K562 (cell line): Measurements from ENCODE around the gene SERINC5. TPM values are rescaled to one million over a fixed set of nuclear protein-coding genes. Genes with fewer than 3 reads are reported as not detected.

Experiments used
- ATAC-seq: fragments of 200-7000 bp; cut with Tn5 transposase; 3 replicates; pipeline ENCODE4 v1.9.1; 2020; ENCODE audit warnings: moderate library complexity
- BruUV-seq: library from RNA; stranded (reverse); fragments of 400-500 nt; replicated peaks from 2 replicates; lab custom pipeline; 2021; lab: Mats Ljungman, UMichigan
- CTCF ChIA-PET: fragments of 300-600 bp; formaldehyde crosslinking; extraction: SDS; loops from one replicate; lab custom pipeline; 2021; ENCODE audit warnings: low intra/inter-chr PET ratio; lab: Yijun Ruan, JAX
- POLR2A ChIA-PET: fragments of 300-600, 350-650 bp; sonication (Branson Sonifier 250); formaldehyde crosslinking; extraction: SDS; loops from one replicate; lab custom pipeline; 2021; ENCODE audit warnings: antibody characterized with exemption, inconsistent platforms; lab: Yijun Ruan, JAX
- DNase-seq, 4 experiments: peaks; one replicate each; pipeline versions ENCODE4 v3.0.0 to v3.0.0-alpha.2; 2011 to 2018; ENCODE audit warnings: low spot score in 3 of 4, mixed read lengths in 3 of 4; ENCODE audit errors: extremely low read depth in 1 of 4
- FAIRE-seq: peaks from 2 replicates; lab custom pipeline; 2011; peaks lifted over from hg19 to GRCh38; lab: Jason Lieb, UNC
- H2AFZ ChIP-seq: 2 replicates; pipeline ENCODE4 v1.6.0; 2011; ENCODE audit warnings: low read depth, low read length, control low read depth, inconsistent platforms
- H3K27ac ChIP-seq: fragments of 200-600 bp; 3 replicates; pipeline ENCODE4 v1.8.0; 2011; ENCODE audit warnings: low read depth, mild to moderate bottlenecking, control low read depth, inconsistent platforms, low read length, moderate library complexity, mixed read lengths; ENCODE audit errors: extremely low read depth
- H3K27me3 ChIP-seq, 2 experiments: fragments of 300-600 bp in 1 of 2; 2 replicates in 1 of 2; 3 replicates in 1 of 2; pipeline versions ENCODE4 v1.6.0 to v1.8.0; 2011; ENCODE audit warnings: inconsistent platforms in 2 of 2, low read length in 2 of 2, mild to moderate bottlenecking in 1 of 2, mixed read lengths in 1 of 2, moderate library complexity in 1 of 2; ENCODE audit not compliant: control insufficient read depth in 2 of 2, insufficient read depth in 2 of 2
- H3K36me3 ChIP-seq: fragments of 300-600 bp; 3 replicates; pipeline ENCODE4 v1.8.0; 2011; ENCODE audit warnings: mild to moderate bottlenecking, low read length, inconsistent platforms; ENCODE audit not compliant: control insufficient read depth, insufficient read depth
- H3K4me1 ChIP-seq, 2 experiments: fragments of 200-600 bp in 1 of 2; replicated peaks in 1 of 2; 2 replicates in 1 of 2; 3 replicates in 1 of 2; pipeline versions ENCODE4 v1.5.1 to v1.8.0; 2011; ENCODE audit warnings: inconsistent platforms in 2 of 2, low read length in 2 of 2, mild to moderate bottlenecking in 1 of 2, mixed read lengths in 1 of 2, moderate library complexity in 1 of 2; ENCODE audit not compliant: control insufficient read depth in 2 of 2, insufficient read depth in 2 of 2
- H3K4me2 ChIP-seq: 2 replicates; pipeline ENCODE4 v1.6.1; 2011; ENCODE audit warnings: low read length, control low read depth, inconsistent platforms, mixed read lengths; ENCODE audit not compliant: insufficient read depth
- H3K4me3 ChIP-seq: fragments of 200-600 bp; sonication (generic), shearing (Covaris generic); 2 replicates; pipeline ENCODE4 v1.5.1; 2016; ENCODE audit warnings: control low read depth, inconsistent platforms
- H3K79me2 ChIP-seq: fragments of 200-600 bp; 3 replicates; pipeline ENCODE4 v1.8.0; 2011; ENCODE audit warnings: low read length, inconsistent platforms; ENCODE audit not compliant: control insufficient read depth, insufficient read depth
- H3K9ac ChIP-seq, 2 experiments: 2 replicates each; pipeline versions ENCODE4 v1.6.0 to v1.6.1; 2011; ENCODE audit warnings: low read depth in 2 of 2, low read length in 2 of 2, control low read depth in 1 of 2, inconsistent platforms in 1 of 2, mild to moderate bottlenecking in 1 of 2, mixed read lengths in 1 of 2; ENCODE audit not compliant: insufficient read depth in 1 of 2
- H3K9me1 ChIP-seq: one replicate; pipeline ENCODE4 v1.6.0; 2011; ENCODE audit warnings: inconsistent platforms, mild to moderate bottlenecking, low read length, moderate library complexity; ENCODE audit not compliant: control insufficient read depth, insufficient read depth
- H3K9me3 ChIP-seq: replicated peaks from 2 replicates; pipeline ENCODE4 v1.5.1; 2011; ENCODE audit warnings: low read depth, low read length, inconsistent platforms; ENCODE audit not compliant: control insufficient read depth, insufficient read depth
- H4K20me1 ChIP-seq: replicated peaks from 2 replicates; pipeline ENCODE4 v1.6.1; 2011; ENCODE audit warnings: low read length, inconsistent platforms, mixed read lengths; ENCODE audit not compliant: control insufficient read depth, insufficient read depth
- BRF1 ChIP-seq: IDR thresholded peaks from 3 replicates; pipeline ENCODE4 v1.6.1; 2011; ENCODE audit warnings: borderline replicate concordance, mild to moderate bottlenecking; ENCODE audit not compliant: insufficient read length; ENCODE audit errors: extremely low read depth
- ESRRA ChIP-seq: fragments of 450-650 bp; IDR thresholded peaks from 2 replicates; pipeline ENCODE4 v1.6.1; 2014; ENCODE audit warnings: low read depth, mild to moderate bottlenecking, moderate library complexity, borderline replicate concordance
- MYNN ChIP-seq, 2 experiments: sonication (generic); formaldehyde crosslinking in 1 of 2; IDR thresholded peaks; 2 replicates each; pipeline versions ENCODE4 v1.5.0 to v1.6.1; 2016 to 2020; ENCODE audit warnings: antibody characterized with exemption in 1 of 2, missing genetic modification reagents in 1 of 2
- POLR2A ChIP-seq: fragments of 450-650 bp; conservative IDR thresholded peaks from 2 replicates; pipeline ENCODE4 v1.6.1; 2016
- TFE3 ChIP-seq: fragments of 450-650 bp; formaldehyde crosslinking; IDR thresholded peaks from 2 replicates; pipeline ENCODE4 v1.4.0; 2020; ENCODE audit warnings: mild to moderate bottlenecking, mixed read lengths
- ZNF512 ChIP-seq: IDR thresholded peaks from 2 replicates; pipeline ENCODE4 v1.6.1; 2016; ENCODE audit warnings: missing genetic modification characterization, missing compliant biosample characterization
- WGBS: fragments of 100-300 bp; shearing (Covaris generic); methylation state at CpG from one replicate; pipeline ENCODE4 v1.1.6; 2016; ENCODE audit warnings: low coverage, mixed read lengths; ENCODE audit not compliant: insufficient coverage; ENCODE audit errors: missing lambda C conversion rate; 5-methylcytosine and 5-hydroxymethylcytosine counted together
- in situ Hi-C: fragments of 300-500 bp; cut with MboI; formaldehyde crosslinking; loops from 4 replicates; pipeline ENCODE4 v1.15.0; 2018; ENCODE audit warnings: inconsistent platforms, mixed read lengths
- intact Hi-C: fragments of 100-400 bp; cut with micrococcal nuclease; formaldehyde crosslinking; loops from 2 replicates; pipeline ENCODE4 v1.14.2; 2022
- polyA plus RNA-seq, 8 experiments: library from polyadenylated mRNA; depleted of rRNA in 4 of 8; stranded (reverse) in 5 of 8; unstranded in 3 of 8; fragments of >200 nt; fragmentation: Nextera tagmentation in 2 of 8; fragmentation: Illumina TruSeq in 1 of 8; extraction: Ambion mirVana in 2 of 8; extraction: Trizol in 1 of 8; gene quantifications; 2 replicates each; pipeline versions ENCODE4 v1.2.1 to v1.2.3, GENCODE V29; 2011 to 2014; ENCODE audit warnings: inconsistent platforms in 1 of 8, missing spikeins in 1 of 8
- total RNA-seq, 7 experiments: library from RNA; depleted of rRNA in 6 of 7; stranded (reverse); fragments of >200 nt in 6 of 7; fragmentation: Illumina TruSeq in 2 of 7; extraction: Trizol in 2 of 7; gene quantifications; 2 replicates each; pipeline versions ENCODE4 v1.2.1 to v1.2.3, GENCODE V29; 2011 to 2021; ENCODE audit warnings: low replicate concordance in 1 of 7

SERINC5 gene
- total and polyA plus RNA-seq, 9 of the 15 experiments (the other 6 are each of a cell fraction or from before 2014, with no cell fraction given): 1.4 to 7.9 (median 3.7) TPM

- Histone ChIP-seq H3K9me1 (no peaks in the 10 kb centered on the region), H2AFZ (no peak overlapping the region), H3K36me3 (no peaks in the 10 kb centered on the region), H3K4me2 (no peak overlapping the region), H3K4me1 (no peaks in the 10 kb centered on the region), H3K4me3 (no peak overlapping the region), H3K27ac (no peak overlapping the region), H3K27me3 (peaks cover 11 to 45% of the 10 kb centered on the region in 2 experiments; a peak in 3 of 5 replicates), H3K9me3 (no peaks in the 10 kb centered on the region), H4K20me1 (no peaks in the 10 kb centered on the region), H3K9ac (no peak overlapping the region), H3K79me2 (no peaks in the 10 kb centered on the region)
- TF ChIP-seq POLR2A (no peak), MYNN (IDR thresholded peaks at IDR 0.05) (no peak), MYNN (CRISPR knock-in tag; IDR thresholded peaks at IDR 0.05) (no peak), ESRRA (0 out of 2 replicates have a peak, but pooled peaks have one; percentile 24)
- FAIRE-seq (no peak), DNase-seq (no peak), ATAC-seq (no peak)
- no TSS peak for BruUV-seq
- in situ Hi-C loops (loop anchor here (25.0 kb wide), 1 partner anchor 1081 kb away; no protein-coding TSS in a partner anchor), intact Hi-C loops (no loop called here)
- ChIA-PET POLR2A (interaction anchor here (0.5 to 1.0 kb wide), 4 partner anchors 28 to 529 kb away, joined by 3 read pairs; no protein-coding TSS in a partner anchor), CTCF (no interaction called here)
- 13% methylated on average over 7 of the region's 7 CpGs for WGBS
Measured at GRCh38 chr5:80105698-80106439, 150.0 kb downstream of the SERINC5 start.

GRCh38 chr5:80103371-80103770 lies 152.5 kb downstream of the SERINC5 start:
- DNase-seq: no peak
- intact Hi-C loops: no loop called here
- POLR2A ChIA-PET: interaction anchor here (0.7 to 1.1 kb wide), 2 partner anchors 10 to 144 kb away, joined by 3 read pairs; no protein-coding TSS in a partner anchor
- H3K9me3 ChIP-seq: no peaks in the 10 kb centered on the region
- no peaks in the 10 kb centered on the region for H3K4me1 ChIP-seq
- no peaks in the 10 kb centered on the region for H3K36me3 ChIP-seq
- H3K79me2 ChIP-seq: no peaks in the 10 kb centered on the region
- no peaks in the 10 kb centered on the region for H4K20me1 ChIP-seq
- 8% methylated on average over 6 of the region's 6 CpGs for WGBS
- H3K4me2 ChIP-seq: no peak overlapping the region
- no peak for ATAC-seq
- H3K9me1 ChIP-seq: no peaks in the 10 kb centered on the region
- in situ Hi-C loops: loop anchor here (25.0 kb wide), 1 partner anchor 1084 kb away; no protein-coding TSS in a partner anchor
- no peak overlapping the region for H3K27ac ChIP-seq
- H2AFZ ChIP-seq: no peak overlapping the region
- no TSS peak for BruUV-seq
- CTCF ChIA-PET: no interaction called here
- H3K9ac ChIP-seq: no peak overlapping the region
- FAIRE-seq: no peak
- peaks cover 11 to 32% of the 10 kb centered on the region in 2 experiments; a peak in 3 of 5 replicates for H3K27me3 ChIP-seq
- no peak overlapping the region for H3K4me3 ChIP-seq
- TF ChIP-seq ZNF512 (tag) (no peak), TFE3 (no peak), BRF1 (no peak)
